Smooth muscle cell (in vitro differentiated cells): ENCODE measurements around the gene SHROOM2. TPM values are rescaled to one million over a fixed set of nuclear protein-coding genes. Genes with fewer than 3 reads are reported as not detected.

Experiments used
- DNase-seq: peaks from one replicate; lab custom pipeline; 2025; ENCODE audit not compliant: unreplicated experiment; lab: John Stamatoyannopoulos, UW
- H2AFZ ChIP-seq: fragments of 200-600 bp; sonication (generic); 2 replicates; pipeline ENCODE4 v1.6.0; 2016; ENCODE audit warnings: antibody characterized with exemption, low read depth, mild to moderate bottlenecking
- H3F3A ChIP-seq: fragments of 200-600 bp; sonication (generic); 2 replicates; pipeline ENCODE4 v1.6.0; 2017; ENCODE audit warnings: antibody characterized with exemption, low read depth
- H3K27ac ChIP-seq: fragments of 200-600 bp; sonication (generic); 2 replicates; pipeline ENCODE4 v1.5.1; 2016; ENCODE audit warnings: low read depth, mild to moderate bottlenecking
- H3K27me3 ChIP-seq: fragments of 200-600 bp; sonication (generic); 2 replicates; pipeline ENCODE4 v1.6.1; 2016; ENCODE audit warnings: low read depth, mild to moderate bottlenecking
- H3K36me3 ChIP-seq: fragments of 200-600 bp; sonication (generic); 2 replicates; pipeline ENCODE4 v1.5.1; 2016; ENCODE audit warnings: low read depth
- H3K4me1 ChIP-seq: fragments of 200-600 bp; sonication (generic); 2 replicates; pipeline ENCODE4 v1.5.1; 2016; ENCODE audit warnings: low read depth
- H3K4me2 ChIP-seq: fragments of 200-600 bp; sonication (generic); 2 replicates; pipeline ENCODE4 v1.6.0; 2016; ENCODE audit warnings: mild to moderate bottlenecking
- H3K4me3 ChIP-seq: fragments of 200-600 bp; sonication (generic); 2 replicates; pipeline ENCODE4 v1.5.1; 2016; ENCODE audit warnings: mild to moderate bottlenecking
- H3K79me2 ChIP-seq: fragments of 200-600 bp; sonication (generic); 2 replicates; pipeline ENCODE4 v1.6.0; 2016; ENCODE audit warnings: low read depth, mild to moderate bottlenecking
- H3K9ac ChIP-seq: fragments of 200-600 bp; sonication (generic); 2 replicates; pipeline ENCODE4 v1.6.0; 2016; ENCODE audit warnings: low read depth
- H3K9me3 ChIP-seq: fragments of 200-600 bp; sonication (generic); replicated peaks from 2 replicates; pipeline ENCODE4 v1.5.1; 2016; ENCODE audit warnings: low read depth
- H4K20me1 ChIP-seq: fragments of 200-600 bp; sonication (generic); 2 replicates; pipeline ENCODE4 v1.6.0; 2016; ENCODE audit warnings: low read depth
- CTCF ChIP-seq: fragments of 200-600 bp; sonication (generic); IDR thresholded peaks from 2 replicates; pipeline ENCODE4 v1.5.1; 2017; ENCODE audit warnings: borderline replicate concordance, mild to moderate bottlenecking, antibody characterized with exemption; ENCODE audit not compliant: insufficient read depth, poor library complexity, severe bottlenecking
- WGBS: methylation state at CpG from one replicate; pipeline ENCODE4 v1.1.7; 2016; ENCODE audit warnings: low lambda C conversion rate; 5-methylcytosine and 5-hydroxymethylcytosine counted together
- polyA plus RNA-seq: library from polyadenylated mRNA; unstranded; fragments of >200 nt; fragmentation: Nextera tagmentation; extraction: Ambion mirVana; gene quantifications from 2 replicates; pipeline ENCODE4 v1.2.1, GENCODE V29; 2016
- total RNA-seq: library from RNA; depleted of rRNA; stranded (reverse); fragments of >200 nt; gene quantifications from 2 replicates; pipeline ENCODE4 v1.2.3, GENCODE V29; 2014

SHROOM2 gene
- total and polyA plus RNA-seq, 2 experiments from 2014 or later = 5.5 to 8.9 TPM

GRCh38 chrX:9829308-9830267 lies 43.4 kb downstream of the SHROOM2 start:
- H4K20me1 ChIP-seq = no peaks in the 10 kb centered on the region
- no peaks in the 10 kb centered on the region for H3K9me3 ChIP-seq
- no peak overlapping the region for H3K27ac ChIP-seq
- no peak overlapping the region for H3K9ac ChIP-seq
- H3K79me2 ChIP-seq = peaks cover 3% of the 10 kb centered on the region
- H3K4me2 ChIP-seq = no peak overlapping the region
- no peaks in the 10 kb centered on the region for H3F3A ChIP-seq
- 75% methylated on average over 14 of the region's 14 CpGs for WGBS
- H3K4me1 ChIP-seq = no peaks in the 10 kb centered on the region
- no peaks in the 10 kb centered on the region for H3K36me3 ChIP-seq
- no peak overlapping the region for H3K4me3 ChIP-seq
- H2AFZ ChIP-seq = no peak overlapping the region
- TF ChIP-seq CTCF = no peak
- no peaks in the 10 kb centered on the region for H3K27me3 ChIP-seq
- no peak for DNase-seq

DNA sequence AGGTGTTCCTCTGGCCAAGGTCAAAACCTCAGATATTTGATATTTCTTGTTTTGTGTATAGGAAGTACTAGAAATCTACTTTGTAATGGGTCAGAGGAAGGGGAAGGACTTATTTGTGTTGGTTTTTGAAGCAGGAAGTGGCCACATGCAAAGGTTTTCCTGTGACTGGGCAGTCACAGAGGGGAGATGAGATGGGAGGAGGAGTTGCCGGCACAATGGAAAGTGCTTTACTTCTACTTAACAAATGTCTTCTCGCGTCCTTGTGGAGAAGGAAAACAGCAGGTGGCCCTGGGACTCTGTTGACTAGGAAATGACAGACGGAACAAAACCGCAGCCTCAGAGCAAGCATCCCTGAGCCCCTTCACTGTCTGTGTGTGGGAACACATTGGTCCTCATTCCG lies 46.6 kb downstream of the SHROOM2 start:
- Histone ChIP-seq H3K9ac (no peak overlapping the region), H3K79me2 (peaks cover 3% of the 10 kb centered on the region), H3K27me3 (no peaks in the 10 kb centered on the region), H4K20me1 (no peaks in the 10 kb centered on the region), H3K9me3 (no peaks in the 10 kb centered on the region), H3K4me3 (no peak overlapping the region), H3K36me3 (no peaks in the 10 kb centered on the region), H3K27ac (no peak overlapping the region), H3K4me1 (no peaks in the 10 kb centered on the region), H2AFZ (no peak overlapping the region), H3F3A (no peaks in the 10 kb centered on the region), H3K4me2 (no peak overlapping the region)
- 71% methylated on average over 6 of the region's 6 CpGs for WGBS
- no peak for TF ChIP-seq CTCF
- DNase-seq = no peak

DNA sequence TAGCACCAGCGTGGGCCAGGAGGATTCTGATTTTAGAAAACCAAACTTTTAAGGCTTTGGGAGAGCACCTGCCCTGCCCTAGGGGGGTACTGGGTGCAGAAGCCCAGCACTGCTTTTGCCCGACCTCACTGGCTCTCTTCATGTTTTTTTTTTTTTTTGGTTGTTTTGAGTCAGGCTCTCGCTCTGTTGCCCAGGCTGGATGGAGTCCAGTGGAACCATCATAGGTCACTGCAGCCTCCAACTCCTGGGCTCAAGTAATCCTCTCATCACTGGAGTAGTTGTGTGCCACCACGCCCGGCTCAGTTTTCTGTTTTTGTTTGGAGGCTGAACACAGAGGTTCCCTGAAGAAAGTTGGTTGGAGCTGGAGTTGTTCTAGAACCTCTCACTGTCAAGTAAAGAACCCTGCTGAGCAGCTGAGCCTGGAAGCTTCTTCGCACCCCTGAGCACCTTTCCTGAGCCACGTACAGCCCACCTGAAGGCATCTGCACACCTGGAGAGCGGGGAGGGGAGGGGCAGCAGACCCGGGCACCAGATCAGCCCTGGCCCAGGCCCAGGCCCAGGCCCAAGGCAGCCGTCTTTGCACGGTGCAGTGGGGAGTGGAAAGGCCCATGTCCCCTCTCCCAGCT lies 49.5 kb downstream of the SHROOM2 start:
- Histone ChIP-seq H3K27me3 (no peaks in the 10 kb centered on the region), H3K36me3 (no peaks in the 10 kb centered on the region), H3K4me3 (no peak overlapping the region), H3K4me1 (no peaks in the 10 kb centered on the region), H3K9me3 (no peaks in the 10 kb centered on the region), H3K4me2 (no peak overlapping the region), H4K20me1 (no peaks in the 10 kb centered on the region), H3K9ac (no peak overlapping the region), H3F3A (no peaks in the 10 kb centered on the region), H3K79me2 (no peaks in the 10 kb centered on the region), H3K27ac (no peak overlapping the region), H2AFZ (no peak overlapping the region)
- 77% methylated on average over 11 of the region's 11 CpGs for WGBS
- no peak for DNase-seq
- TF ChIP-seq CTCF = no peak
